Endothelial cell (in vitro differentiated cells): Measurements from ENCODE around the gene PPP1R37. TPM values are rescaled to one million over a fixed set of nuclear protein-coding genes. Genes with fewer than 3 reads are reported as not detected.

ENCODE experiments used
- DNase-seq: peaks from one replicate; pipeline ENCODE4 v3.0.0; 2021; ENCODE audit warnings: low spot score
- H3K27ac Mint-ChIP-seq: one replicate; pipeline ENCODE4 v1.8.0; 2021; ENCODE audit warnings: mixed read lengths, inconsistent platforms; ENCODE audit not compliant: unreplicated experiment
- H3K27me3 Mint-ChIP-seq: one replicate; pipeline ENCODE4 v1.8.0; 2021; ENCODE audit warnings: mild to moderate bottlenecking, moderate library complexity, mixed read lengths, inconsistent platforms; ENCODE audit not compliant: unreplicated experiment
- H3K36me3 Mint-ChIP-seq: one replicate; pipeline ENCODE4 v1.8.0; 2021; ENCODE audit warnings: mild to moderate bottlenecking, low read depth, mixed read lengths, inconsistent platforms; ENCODE audit not compliant: unreplicated experiment
- H3K4me1 Mint-ChIP-seq: one replicate; pipeline ENCODE4 v1.8.0; 2021; ENCODE audit warnings: mild to moderate bottlenecking, mixed read lengths, inconsistent platforms; ENCODE audit not compliant: unreplicated experiment
- H3K4me3 Mint-ChIP-seq: one replicate; pipeline ENCODE4 v1.8.0; 2021; ENCODE audit warnings: mild to moderate bottlenecking, mixed read lengths, inconsistent platforms; ENCODE audit not compliant: unreplicated experiment
- H3K9me3 Mint-ChIP-seq: one replicate; pipeline ENCODE4 v1.8.0; 2021; ENCODE audit warnings: mixed read lengths, inconsistent platforms; ENCODE audit not compliant: unreplicated experiment
- total RNA-seq: library from RNA; stranded (reverse); fragmentation: NEBNext Ultra II Directional; extraction: Animal tissue kit (Norgen Biotek cat#: 25700); gene quantifications from one replicate; pipeline ENCODE4 v1.2.1, GENCODE V29; 2021; ENCODE audit not compliant: unreplicated experiment
- TF ChIP-seq, protein P1 (sequence below): fragments of 200-600 bp; sonication (generic); IDR thresholded peaks from one replicate; pipeline ENCODE4 v1.5.0; 2021; ENCODE audit warnings: antibody characterized with exemption; ENCODE audit not compliant: unreplicated experiment

The PPP1R37 gene
- total RNA-seq, 1 donor from 2014 or later = 34.7 TPM

DNA sequence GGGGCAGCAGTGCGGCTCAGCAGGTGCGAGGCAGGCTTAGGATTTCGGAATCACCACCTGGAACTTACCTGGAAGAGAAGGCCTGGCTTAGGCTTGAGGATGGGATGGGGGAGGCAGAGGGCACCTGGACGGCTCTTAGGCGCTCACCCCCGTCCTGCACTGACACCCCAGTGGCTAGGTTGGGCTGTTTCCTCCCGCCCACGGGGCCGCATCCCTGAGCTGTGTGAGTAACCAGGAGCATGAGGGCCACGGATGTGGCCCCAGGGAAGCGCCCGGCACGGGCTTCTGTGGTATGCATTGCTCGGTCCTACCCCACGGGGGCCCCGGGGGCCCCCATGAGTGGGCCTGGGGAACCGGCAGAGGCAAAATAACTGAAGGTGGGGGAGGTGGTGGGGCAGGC, 70.2 kb downstream of the PPP1R37 start:
- H3K27ac Mint-ChIP-seq = no peak overlapping the region
- H3K27me3 Mint-ChIP-seq = peaks cover 21% of the 10 kb centered on the region
- no peak for DNase-seq
- H3K4me1 Mint-ChIP-seq = peaks cover 18% of the 10 kb centered on the region
- TF ChIP-seq, protein P1, sequence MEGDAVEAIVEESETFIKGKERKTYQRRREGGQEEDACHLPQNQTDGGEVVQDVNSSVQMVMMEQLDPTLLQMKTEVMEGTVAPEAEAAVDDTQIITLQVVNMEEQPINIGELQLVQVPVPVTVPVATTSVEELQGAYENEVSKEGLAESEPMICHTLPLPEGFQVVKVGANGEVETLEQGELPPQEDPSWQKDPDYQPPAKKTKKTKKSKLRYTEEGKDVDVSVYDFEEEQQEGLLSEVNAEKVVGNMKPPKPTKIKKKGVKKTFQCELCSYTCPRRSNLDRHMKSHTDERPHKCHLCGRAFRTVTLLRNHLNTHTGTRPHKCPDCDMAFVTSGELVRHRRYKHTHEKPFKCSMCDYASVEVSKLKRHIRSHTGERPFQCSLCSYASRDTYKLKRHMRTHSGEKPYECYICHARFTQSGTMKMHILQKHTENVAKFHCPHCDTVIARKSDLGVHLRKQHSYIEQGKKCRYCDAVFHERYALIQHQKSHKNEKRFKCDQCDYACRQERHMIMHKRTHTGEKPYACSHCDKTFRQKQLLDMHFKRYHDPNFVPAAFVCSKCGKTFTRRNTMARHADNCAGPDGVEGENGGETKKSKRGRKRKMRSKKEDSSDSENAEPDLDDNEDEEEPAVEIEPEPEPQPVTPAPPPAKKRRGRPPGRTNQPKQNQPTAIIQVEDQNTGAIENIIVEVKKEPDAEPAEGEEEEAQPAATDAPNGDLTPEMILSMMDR = no peak
- peaks cover 7% of the 10 kb centered on the region for H3K36me3 Mint-ChIP-seq
- no peaks in the 10 kb centered on the region for H3K9me3 Mint-ChIP-seq
- no peak overlapping the region for H3K4me3 Mint-ChIP-seq

DNA sequence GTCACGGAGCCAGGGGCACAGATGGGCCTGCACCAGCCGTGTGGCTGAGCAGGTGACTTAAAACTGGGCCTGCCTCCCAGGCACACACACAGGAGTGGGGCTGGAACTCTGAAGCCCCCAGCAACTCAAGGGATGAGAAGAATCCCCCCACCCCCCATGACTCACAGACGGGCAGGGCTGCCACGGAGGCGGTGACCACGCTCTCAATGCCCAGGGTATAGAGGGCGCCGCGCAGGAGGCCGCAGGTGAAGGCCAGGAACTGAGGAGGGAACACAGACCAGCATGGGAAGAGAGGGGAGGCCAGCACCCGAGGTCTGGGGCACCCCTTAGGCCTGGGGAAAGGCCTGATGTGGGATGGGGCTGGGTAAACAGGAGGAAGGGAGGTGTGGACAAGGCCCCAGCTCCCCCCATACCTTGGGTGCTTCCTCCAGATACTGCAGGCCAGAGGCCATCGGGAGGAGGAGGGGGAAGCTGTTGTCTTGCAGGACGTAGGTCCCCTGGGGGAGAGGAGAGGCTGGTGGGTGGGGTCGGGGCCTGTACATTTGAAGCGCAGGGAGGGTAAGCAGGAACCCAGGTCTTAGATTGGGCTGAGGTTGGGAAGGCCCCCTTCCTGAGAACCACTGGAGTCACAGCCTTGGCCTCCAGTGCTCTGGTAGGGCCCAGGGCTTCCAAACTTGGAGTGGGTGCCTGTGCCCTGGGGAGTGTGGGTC, 70.9 kb downstream of the PPP1R37 start:
- Mint-ChIP-seq H3K36me3 (peaks cover 7% of the 10 kb centered on the region), H3K9me3 (no peaks in the 10 kb centered on the region), H3K27me3 (peaks cover 17% of the 10 kb centered on the region), H3K27ac (no peak overlapping the region), H3K4me1 (peaks cover 25% of the 10 kb centered on the region), H3K4me3 (no peak overlapping the region)
- TF ChIP-seq, protein P1 = no peak
- no peak for DNase-seq

DNA sequence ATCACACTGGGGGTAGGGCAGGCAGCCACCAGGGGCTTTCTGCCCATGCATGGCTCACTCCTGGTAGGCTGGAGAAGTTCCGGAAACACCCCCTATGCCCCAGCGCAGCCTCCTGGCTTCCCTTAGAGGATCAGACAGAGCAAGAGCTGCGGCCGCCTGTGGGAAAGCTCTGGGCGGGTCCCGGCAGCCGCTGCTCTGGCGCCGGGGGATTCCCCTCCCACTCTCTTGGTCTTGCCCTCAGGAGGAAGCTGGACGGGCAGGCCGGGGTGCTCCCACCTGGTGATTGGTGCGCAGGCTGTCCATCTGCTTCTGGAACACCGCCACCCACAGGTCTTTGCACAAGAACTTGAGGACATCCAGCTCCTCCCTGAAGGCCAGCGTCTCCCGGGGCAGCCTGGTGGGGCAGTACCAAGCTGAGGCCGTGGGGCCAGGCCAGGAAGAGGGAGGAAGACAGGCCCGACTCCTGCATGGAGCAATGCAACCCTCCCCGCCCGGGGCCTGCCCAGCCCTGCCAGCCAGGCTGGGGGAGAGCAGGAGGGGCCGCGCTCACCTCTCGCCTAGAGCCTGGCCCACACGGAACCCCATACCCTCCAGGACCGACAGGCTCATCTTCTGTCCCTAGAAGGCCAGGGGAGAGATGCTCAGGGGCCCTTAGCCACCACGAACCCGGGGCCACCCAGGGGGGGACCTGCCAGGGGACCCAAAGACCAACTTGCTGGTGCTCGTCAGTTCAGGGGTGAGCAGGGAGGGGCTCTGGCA, 71.8 kb downstream of the PPP1R37 start:
- peaks cover 17% of the 10 kb centered on the region for H3K27me3 Mint-ChIP-seq
- TF ChIP-seq, protein P1 = no peak
- no peaks in the 10 kb centered on the region for H3K9me3 Mint-ChIP-seq
- DNase-seq = no peak
- H3K4me1 Mint-ChIP-seq = peaks cover 30% of the 10 kb centered on the region
- no peak overlapping the region for H3K4me3 Mint-ChIP-seq
- H3K36me3 Mint-ChIP-seq = peaks cover 7% of the 10 kb centered on the region
- no peak overlapping the region for H3K27ac Mint-ChIP-seq

DNA sequence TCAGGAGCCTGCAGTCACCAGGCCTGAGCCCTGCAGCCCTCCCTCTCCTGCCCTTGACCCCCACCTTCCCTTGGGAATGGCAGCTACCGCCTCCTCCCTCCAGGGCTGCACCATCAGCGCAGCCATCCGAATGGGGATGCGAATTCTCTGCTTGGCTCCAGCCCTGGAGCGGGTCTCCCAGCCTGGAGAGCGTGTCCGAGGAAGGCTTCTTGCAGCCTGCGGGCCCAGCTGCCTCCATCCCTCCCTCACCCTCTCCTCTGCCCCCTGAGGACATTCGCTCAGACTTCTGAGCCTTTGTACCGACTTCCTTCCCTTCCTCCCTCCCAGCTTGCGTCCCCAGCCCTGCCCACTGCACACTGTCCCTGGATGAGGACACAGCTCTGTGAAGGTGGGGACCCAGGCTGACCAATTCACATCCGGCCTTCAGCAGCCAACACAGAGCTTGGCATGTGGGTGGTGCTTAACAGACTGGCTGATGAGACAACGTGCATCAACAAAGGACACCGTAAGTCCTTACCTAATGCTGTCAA, 73.8 kb downstream of the PPP1R37 start:
- no peak for DNase-seq
- peak overlapping the region; percentile 90 for H3K27ac Mint-ChIP-seq

More for the DNA sequence above, 73.8 kb downstream of the PPP1R37 start:
- peaks cover 8% of the 10 kb centered on the region for H3K36me3 Mint-ChIP-seq
- H3K9me3 Mint-ChIP-seq = no peaks in the 10 kb centered on the region
- TF ChIP-seq, protein P1 = no peak
- peaks cover 42% of the 10 kb centered on the region for H3K4me1 Mint-ChIP-seq
- H3K4me3 Mint-ChIP-seq = no peak overlapping the region
- peaks cover 13% of the 10 kb centered on the region for H3K27me3 Mint-ChIP-seq
